CMK (cell line): ENCODE data around the gene CNIH4.
A peak's percentile ranks its signal among the peaks of the same experiment; 100 is the strongest.
"Not testable (repeated sequence)": the region's sequence is repeated elsewhere in the genome, so short reads cannot be mapped to it uniquely, and the experiment has no call there.

ENCODE experiments used
- DNase-seq: peaks from one replicate; pipeline ENCODE4 v3.0.0-alpha.2; 2010; ENCODE audit warnings: low read depth

The CNIH4 gene

GRCh38 chr1:224349716-224350115 is 7.0 kb upstream of the CNIH4 start:
- DNase-seq = not testable (repeated sequence)

- not testable (repeated sequence) for DNase-seq
Observed at GRCh38 chr1:224352436-224353085, 4.1 kb upstream of the CNIH4 start.

- no peak for DNase-seq
Observed at GRCh38 chr1:224353975-224354925, 2.4 kb upstream of the CNIH4 start.

- no peak for DNase-seq
Observed at GRCh38 chr1:224357626-224358124, 996 bp downstream of the CNIH4 start.

GRCh38 chr1:224358237-224358636 is 1.6 kb downstream of the CNIH4 start:
- no peak for DNase-seq

GRCh38 chr1:224359207-224359606 is 2.5 kb downstream of the CNIH4 start:
- DNase-seq = no peak

GRCh38 chr1:224368409-224368808 is 11.7 kb downstream of the CNIH4 start:
- DNase-seq = no peak

- no peak for DNase-seq
Observed at GRCh38 chr1:224373008-224373590, 16.4 kb downstream of the CNIH4 start.

- no peak for DNase-seq
Observed at GRCh38 chr1:224375059-224375458, 18.4 kb downstream of the CNIH4 start.

- DNase-seq = no peak
Observed at GRCh38 chr1:224377676-224378006, 21.0 kb downstream of the CNIH4 start.

GRCh38 chr1:224378855-224379631 is 22.4 kb downstream of the CNIH4 start:
- DNase-seq = no peak

- no peak for DNase-seq
Observed at GRCh38 chr1:224380003-224380402, 23.3 kb downstream of the CNIH4 start.

GRCh38 chr1:224381880-224382548 is 25.3 kb downstream of the CNIH4 start:
- no peak for DNase-seq

GRCh38 chr1:224383218-224383617 is 26.5 kb downstream of the CNIH4 start:
- DNase-seq = no peak

- no peak for DNase-seq
Observed at GRCh38 chr1:224387302-224387912, 30.7 kb downstream of the CNIH4 start.

- DNase-seq = no peak
Observed at GRCh38 chr1:224387943-224388342, 31.3 kb downstream of the CNIH4 start.

GRCh38 chr1:224390517-224390916 is 33.8 kb downstream of the CNIH4 start:
- no peak for DNase-seq

- DNase-seq = peak; percentile 20
Observed at GRCh38 chr1:224392411-224393249, 36.0 kb downstream of the CNIH4 start.

- DNase-seq = no peak
Observed at GRCh38 chr1:224393294-224393693, 36.6 kb downstream of the CNIH4 start.

- DNase-seq = no peak
Observed at GRCh38 chr1:224399887-224400286, 43.2 kb downstream of the CNIH4 start.
